Upper lobe of left lung (tissue), 4 donors: ENCODE results near the gene GALNT10.

Source experiments
- POLR2A ChIP-seq, 4 donors: fragments of 450-650 bp; IDR thresholded peaks; one replicate each; pipeline ENCODE4 v1.5.1; 2016 to 2017; ENCODE audit warnings: antibody characterized with exemption in 4 of 4, mild to moderate bottlenecking in 2 of 4
- TF ChIP-seq, protein P1 (sequence below), 6 experiments: fragments of 450-650 bp in 4 of 6; fragments of 200-600 bp in 2 of 6; sonication (generic) in 2 of 6; IDR thresholded peaks; one replicate each; pipeline ENCODE4 v1.5.1; 2016 to 2019; ENCODE audit warnings: antibody characterized with exemption in 6 of 6

DNA sequence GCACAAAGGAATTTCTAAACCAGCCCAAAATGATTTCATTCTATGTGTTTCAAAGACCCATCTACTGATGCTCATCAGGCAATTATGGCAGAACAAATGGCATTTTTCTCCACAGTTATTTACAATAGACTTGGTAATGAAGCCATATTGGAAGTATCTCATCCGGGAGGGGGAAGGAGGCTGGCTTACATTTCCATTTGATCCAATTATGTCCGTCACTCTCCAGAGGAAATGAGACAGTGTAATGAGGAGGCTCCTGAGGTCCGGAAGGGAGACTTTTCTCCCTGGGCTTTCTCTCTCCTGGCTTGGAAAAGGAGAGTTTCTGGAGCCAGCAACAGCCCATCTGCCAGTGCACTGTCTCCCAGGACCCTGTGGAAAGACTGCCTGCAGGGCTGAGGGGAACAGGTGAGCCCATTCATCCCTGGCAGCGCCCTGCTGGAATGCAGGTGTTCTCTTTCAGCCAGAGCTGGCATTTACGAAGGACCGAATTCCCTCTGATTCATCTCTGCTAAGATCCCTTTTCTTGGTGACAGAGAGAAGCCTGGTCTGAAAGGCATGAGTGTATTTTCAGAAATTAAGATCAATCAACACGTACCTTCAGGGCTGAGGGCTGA is 200.3 kb downstream of the GALNT10 start:
- no peak for TF ChIP-seq POLR2A (IDR thresholded peaks at IDR 0.05)
- TF ChIP-seq, protein P1, sequence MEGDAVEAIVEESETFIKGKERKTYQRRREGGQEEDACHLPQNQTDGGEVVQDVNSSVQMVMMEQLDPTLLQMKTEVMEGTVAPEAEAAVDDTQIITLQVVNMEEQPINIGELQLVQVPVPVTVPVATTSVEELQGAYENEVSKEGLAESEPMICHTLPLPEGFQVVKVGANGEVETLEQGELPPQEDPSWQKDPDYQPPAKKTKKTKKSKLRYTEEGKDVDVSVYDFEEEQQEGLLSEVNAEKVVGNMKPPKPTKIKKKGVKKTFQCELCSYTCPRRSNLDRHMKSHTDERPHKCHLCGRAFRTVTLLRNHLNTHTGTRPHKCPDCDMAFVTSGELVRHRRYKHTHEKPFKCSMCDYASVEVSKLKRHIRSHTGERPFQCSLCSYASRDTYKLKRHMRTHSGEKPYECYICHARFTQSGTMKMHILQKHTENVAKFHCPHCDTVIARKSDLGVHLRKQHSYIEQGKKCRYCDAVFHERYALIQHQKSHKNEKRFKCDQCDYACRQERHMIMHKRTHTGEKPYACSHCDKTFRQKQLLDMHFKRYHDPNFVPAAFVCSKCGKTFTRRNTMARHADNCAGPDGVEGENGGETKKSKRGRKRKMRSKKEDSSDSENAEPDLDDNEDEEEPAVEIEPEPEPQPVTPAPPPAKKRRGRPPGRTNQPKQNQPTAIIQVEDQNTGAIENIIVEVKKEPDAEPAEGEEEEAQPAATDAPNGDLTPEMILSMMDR (IDR thresholded peaks at IDR 0.05), result no peak
